Type B pancreatic cell (in vitro differentiated cells): ENCODE measurements around the gene HIVEP3. TPM values are rescaled to one million over a fixed set of nuclear protein-coding genes. Genes with fewer than 3 reads are reported as not detected.

Experiments
- DNase-seq: peaks from one replicate; pipeline ENCODE4 v3.0.0; 2021; ENCODE audit warnings: mixed read lengths; ENCODE audit not compliant: unreplicated experiment; ENCODE audit errors: extremely low spot score
- H3K27ac Mint-ChIP-seq: 2 replicates; pipeline ENCODE4 v1.8.0; 2021; ENCODE audit warnings: mild to moderate bottlenecking, mixed read lengths
- H3K27me3 Mint-ChIP-seq: 2 replicates; pipeline ENCODE4 v1.8.0; 2021; ENCODE audit warnings: mixed read lengths
- H3K36me3 Mint-ChIP-seq: 2 replicates; pipeline ENCODE4 v1.8.0; 2021; ENCODE audit warnings: mixed read lengths
- H3K4me1 Mint-ChIP-seq: one replicate; pipeline ENCODE4 v1.8.0; 2021; ENCODE audit warnings: mixed read lengths; ENCODE audit not compliant: unreplicated experiment
- H3K4me3 Mint-ChIP-seq: 2 replicates; pipeline ENCODE4 v1.8.0; 2021; ENCODE audit warnings: mild to moderate bottlenecking, mixed read lengths
- H3K9me3 Mint-ChIP-seq: 2 replicates; pipeline ENCODE4 v1.8.0; 2021; ENCODE audit warnings: mixed read lengths
- total RNA-seq: library from RNA; stranded (reverse); gene quantifications from 2 replicates; pipeline ENCODE4 v1.2.1, GENCODE V29; 2021; ENCODE audit warnings: low replicate concordance
- TF ChIP-seq, protein P1 (sequence below): fragments of 200-600 bp; sonication (generic); conservative IDR thresholded peaks from 2 replicates; pipeline ENCODE4 v1.5.0; 2021; ENCODE audit warnings: antibody characterized with exemption, mild to moderate bottlenecking

HIVEP3 gene
- total RNA-seq, 1 donor from 2014 or later: 9.2 TPM

DNA sequence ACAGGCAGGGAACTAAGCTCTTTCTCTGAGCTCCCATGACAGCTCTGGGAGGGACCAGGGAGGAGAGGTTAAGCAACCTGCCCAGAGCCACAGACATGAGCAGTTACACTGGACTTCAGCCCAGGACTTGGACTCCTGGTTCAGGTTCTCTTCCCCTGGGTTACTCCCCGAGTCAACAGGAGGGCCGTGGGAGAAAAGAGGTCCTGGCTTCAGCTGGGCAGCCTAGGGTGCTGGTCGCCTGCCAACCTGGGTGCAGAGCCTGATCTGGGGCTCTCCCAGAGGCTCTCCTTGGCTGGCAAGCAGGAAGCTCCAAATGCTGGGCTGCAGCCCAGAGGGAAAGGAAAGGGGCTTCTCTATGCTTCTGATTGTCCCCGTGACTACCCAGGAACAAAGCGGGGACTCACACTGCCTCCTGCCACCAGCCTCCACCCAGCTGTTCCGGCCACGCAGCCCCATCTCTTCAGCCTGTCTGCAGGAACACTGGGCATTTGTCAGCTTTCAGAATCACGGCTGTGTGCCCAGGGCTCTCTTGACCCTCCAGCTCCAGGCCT, 141.8 kb downstream of the HIVEP3 start:
- no peak overlapping the region for H3K4me3 Mint-ChIP-seq
- no peak for DNase-seq
- peaks cover 11% of the 10 kb centered on the region for H3K27me3 Mint-ChIP-seq
- no peak overlapping the region for H3K27ac Mint-ChIP-seq
- TF ChIP-seq, protein P1, sequence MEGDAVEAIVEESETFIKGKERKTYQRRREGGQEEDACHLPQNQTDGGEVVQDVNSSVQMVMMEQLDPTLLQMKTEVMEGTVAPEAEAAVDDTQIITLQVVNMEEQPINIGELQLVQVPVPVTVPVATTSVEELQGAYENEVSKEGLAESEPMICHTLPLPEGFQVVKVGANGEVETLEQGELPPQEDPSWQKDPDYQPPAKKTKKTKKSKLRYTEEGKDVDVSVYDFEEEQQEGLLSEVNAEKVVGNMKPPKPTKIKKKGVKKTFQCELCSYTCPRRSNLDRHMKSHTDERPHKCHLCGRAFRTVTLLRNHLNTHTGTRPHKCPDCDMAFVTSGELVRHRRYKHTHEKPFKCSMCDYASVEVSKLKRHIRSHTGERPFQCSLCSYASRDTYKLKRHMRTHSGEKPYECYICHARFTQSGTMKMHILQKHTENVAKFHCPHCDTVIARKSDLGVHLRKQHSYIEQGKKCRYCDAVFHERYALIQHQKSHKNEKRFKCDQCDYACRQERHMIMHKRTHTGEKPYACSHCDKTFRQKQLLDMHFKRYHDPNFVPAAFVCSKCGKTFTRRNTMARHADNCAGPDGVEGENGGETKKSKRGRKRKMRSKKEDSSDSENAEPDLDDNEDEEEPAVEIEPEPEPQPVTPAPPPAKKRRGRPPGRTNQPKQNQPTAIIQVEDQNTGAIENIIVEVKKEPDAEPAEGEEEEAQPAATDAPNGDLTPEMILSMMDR: no peak
- no peaks in the 10 kb centered on the region for H3K4me1 Mint-ChIP-seq
- no peaks in the 10 kb centered on the region for H3K9me3 Mint-ChIP-seq
- H3K36me3 Mint-ChIP-seq: no peaks in the 10 kb centered on the region

DNA sequence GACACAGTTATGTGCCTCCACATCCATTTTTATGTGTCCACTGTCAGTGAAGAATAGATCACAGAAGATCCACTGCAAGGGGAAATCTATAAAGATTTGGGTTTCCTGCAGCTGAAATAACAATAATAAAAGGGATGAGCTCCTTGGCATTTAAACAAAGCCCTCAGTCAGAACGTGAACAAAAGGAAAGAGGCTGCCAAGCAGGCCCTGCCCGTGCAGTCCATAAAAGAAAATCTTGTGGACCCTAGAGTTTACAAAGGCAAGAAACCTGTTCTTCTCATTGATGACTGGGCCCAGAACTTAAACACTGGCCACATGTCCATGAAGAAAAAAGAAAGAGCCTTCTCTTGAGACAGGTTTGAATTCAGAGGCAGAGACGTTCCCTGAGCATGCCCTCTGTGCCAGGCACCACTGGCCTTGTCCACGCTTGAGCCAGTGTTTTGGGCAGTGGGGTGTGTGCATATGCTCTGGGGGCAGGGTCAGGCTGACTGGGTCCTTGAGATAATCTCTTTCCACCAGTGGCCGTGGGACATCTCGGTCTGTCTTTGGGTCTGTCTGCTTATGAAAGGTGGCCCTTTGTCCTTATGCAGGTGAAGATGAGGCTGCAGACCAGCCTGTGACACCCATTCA, 142.7 kb downstream of the HIVEP3 start:
- H3K9me3 Mint-ChIP-seq: no peaks in the 10 kb centered on the region
- no peaks in the 10 kb centered on the region for H3K36me3 Mint-ChIP-seq
- peaks cover 7% of the 10 kb centered on the region for H3K27me3 Mint-ChIP-seq
- no peak for DNase-seq
- TF ChIP-seq, protein P1: no peak
- no peaks in the 10 kb centered on the region for H3K4me1 Mint-ChIP-seq
- no peak overlapping the region for H3K27ac Mint-ChIP-seq
- H3K4me3 Mint-ChIP-seq: no peak overlapping the region

DNA sequence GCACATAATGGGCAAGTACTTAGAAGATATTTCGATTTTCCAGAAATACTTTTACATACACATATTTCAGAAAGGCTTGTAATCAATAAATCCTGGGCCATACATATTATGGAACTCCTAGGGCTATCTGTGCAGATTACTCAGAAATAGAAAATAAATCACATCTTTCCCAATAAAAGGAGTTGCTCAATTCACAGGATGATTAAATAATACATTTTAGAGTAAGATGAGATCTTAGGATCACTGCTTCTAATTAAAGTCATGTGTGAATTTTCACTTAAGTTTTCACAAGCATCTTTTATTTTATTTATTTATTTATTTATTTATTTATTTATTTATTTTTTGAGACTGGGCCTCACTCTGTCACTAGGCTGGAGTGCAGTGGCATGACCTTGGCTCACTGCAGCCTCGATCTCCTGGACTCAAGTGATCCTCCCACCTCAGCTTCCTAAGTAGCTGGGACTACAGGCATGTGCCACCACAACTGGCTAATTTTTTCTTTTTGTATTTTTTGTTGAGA, 144.2 kb downstream of the HIVEP3 start:
- Mint-ChIP-seq H3K27ac (no peak overlapping the region), H3K36me3 (no peaks in the 10 kb centered on the region), H3K9me3 (no peaks in the 10 kb centered on the region), H3K4me1 (no peaks in the 10 kb centered on the region), H3K27me3 (peaks cover 7% of the 10 kb centered on the region), H3K4me3 (no peak overlapping the region)
- TF ChIP-seq, protein P1: no peak
- no peak for DNase-seq

DNA sequence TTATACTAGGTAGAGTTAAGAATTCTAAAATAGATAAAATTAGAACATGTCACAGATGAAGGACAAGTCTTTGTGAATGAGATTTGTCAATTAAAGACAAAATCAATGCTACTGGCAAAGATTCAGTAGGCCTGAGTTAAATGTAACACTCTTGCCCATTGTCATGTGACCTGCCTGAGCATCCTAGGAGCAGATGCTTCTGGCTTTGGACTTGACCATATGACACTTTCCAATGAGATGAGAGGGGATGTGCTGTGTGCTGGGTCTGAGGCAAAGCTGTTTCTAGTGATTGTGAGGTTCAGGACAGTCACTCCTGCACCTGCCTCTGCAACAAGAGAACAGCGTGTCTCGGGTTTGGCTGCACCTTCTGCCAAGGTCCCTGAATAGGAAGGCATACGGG, 144.9 kb downstream of the HIVEP3 start:
- Mint-ChIP-seq H3K4me1 (no peaks in the 10 kb centered on the region), H3K27me3 (peaks cover 7% of the 10 kb centered on the region), H3K27ac (no peak overlapping the region), H3K4me3 (no peak overlapping the region), H3K9me3 (no peaks in the 10 kb centered on the region), H3K36me3 (no peaks in the 10 kb centered on the region)
- TF ChIP-seq, protein P1: no peak
- no peak for DNase-seq

DNA sequence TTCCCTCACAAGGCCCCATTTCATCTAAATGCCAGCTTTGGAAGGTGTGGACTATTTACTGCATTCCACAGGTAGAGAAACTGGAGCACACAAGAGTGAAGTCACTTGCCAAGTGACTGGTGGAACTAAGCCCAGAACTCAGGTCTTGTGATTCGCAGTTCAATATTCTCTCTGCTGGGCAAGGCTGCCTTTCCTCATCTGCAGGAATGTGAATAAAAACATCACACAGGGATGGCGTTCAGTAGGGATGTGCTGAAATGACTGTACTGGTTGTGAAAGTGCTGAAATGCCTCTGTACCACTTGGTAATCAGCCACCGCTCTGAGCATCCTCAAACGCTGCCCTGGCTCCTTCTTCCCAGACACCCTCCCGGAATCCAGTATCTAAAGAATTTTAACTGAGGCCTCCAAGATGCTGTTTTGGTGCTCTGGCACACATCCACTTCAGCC, 145.6 kb downstream of the HIVEP3 start:
- DNase-seq: no peak
- Mint-ChIP-seq H3K36me3 (no peaks in the 10 kb centered on the region), H3K9me3 (peaks cover under 1% of the 10 kb centered on the region), H3K27me3 (peaks cover 4% of the 10 kb centered on the region), H3K4me3 (no peak overlapping the region), H3K4me1 (peaks cover under 1% of the 10 kb centered on the region), H3K27ac (no peak overlapping the region)
- TF ChIP-seq, protein P1: no peak
